SIG-M5 (cell line): ENCODE results near the gene GOLGA6A.
"Not testable (repeated sequence)": the region's sequence is repeated elsewhere in the genome, so short reads cannot be mapped to it uniquely, and the experiment has no call there.

Experiments
- DNase-seq: peaks from one replicate; lab custom pipeline; 2025; lab: John Stamatoyannopoulos, UW

GOLGA6A gene

DNA sequence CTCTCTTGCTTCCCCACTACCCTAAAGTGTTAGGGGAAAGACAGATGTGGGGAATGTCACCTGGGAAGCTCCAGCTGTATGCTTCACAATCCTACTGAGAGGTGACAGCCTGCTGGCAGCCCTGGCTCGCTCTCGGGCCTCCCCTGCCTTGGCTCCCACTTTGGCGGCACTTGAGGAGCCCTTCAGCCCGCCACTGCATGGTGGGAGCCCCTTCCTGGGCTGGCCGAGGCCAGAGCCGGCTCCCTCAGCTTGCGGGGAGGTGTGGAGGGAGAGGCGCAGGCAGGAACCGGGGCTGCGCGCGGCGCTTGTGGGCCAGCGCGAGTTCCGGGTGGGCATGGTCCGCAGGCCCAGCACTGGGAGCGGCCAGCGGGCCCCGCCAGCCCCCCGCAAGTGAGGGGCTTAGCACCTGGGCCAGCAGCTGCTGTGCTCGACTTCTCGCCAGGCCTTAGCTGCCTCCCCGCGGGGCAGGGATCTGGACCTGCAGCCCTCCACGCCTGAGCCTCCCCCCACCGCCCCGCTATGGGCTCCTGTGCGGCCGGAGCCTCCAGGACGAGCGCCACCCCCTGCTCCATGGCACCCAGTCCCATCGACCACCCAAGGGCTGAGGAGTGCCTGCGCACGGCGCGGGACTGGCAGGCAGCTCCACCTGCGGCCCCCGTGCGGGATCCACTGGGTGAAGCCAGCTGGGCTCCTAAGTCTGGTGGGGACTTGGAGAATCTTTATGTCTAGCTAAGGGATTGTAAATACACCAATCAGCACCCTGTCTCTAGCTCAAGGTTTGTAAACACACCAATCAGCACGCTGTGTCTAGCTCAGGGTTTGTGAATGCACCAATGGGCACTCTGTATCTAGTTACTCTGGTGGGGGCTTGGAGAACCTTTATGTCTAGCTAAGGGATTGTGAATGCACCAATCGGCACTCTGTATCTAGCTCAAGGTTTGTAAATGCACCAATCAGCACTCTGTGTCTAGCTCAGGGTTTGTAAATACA lies 29.8 kb downstream of the GOLGA6A start:
- not testable (repeated sequence) for DNase-seq

- DNase-seq: no peak
Observed at GRCh38 chr15:74050556-74051234, 31.7 kb downstream of the GOLGA6A start.

DNA sequence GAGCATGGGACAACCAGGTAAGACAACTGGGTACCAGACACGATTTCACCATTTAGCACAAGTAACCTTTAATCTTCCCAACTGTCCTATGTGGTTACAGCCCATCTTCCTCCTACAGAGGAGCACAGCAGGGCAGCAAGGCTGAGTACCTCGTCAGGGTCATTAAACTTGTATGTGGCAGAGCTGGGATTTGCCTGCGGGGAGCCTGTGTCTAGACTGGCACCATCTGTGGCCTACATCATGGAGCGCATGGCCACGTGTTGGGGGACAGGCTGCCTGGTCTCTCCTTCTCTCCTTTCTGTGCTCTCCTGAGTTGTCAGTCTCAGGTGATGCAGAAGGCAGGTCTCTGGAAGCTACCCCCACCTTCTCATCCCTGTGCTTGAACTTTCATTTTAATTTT lies 32.2 kb downstream of the GOLGA6A start:
- DNase-seq: no peak

- no peak for DNase-seq
Observed at GRCh38 chr15:74046275-74046674, 36.1 kb downstream of the GOLGA6A start.

- DNase-seq: no peak
Observed at GRCh38 chr15:74045636-74046274, 36.6 kb downstream of the GOLGA6A start.

- DNase-seq: no peak
Observed at GRCh38 chr15:74045184-74045583, 37.2 kb downstream of the GOLGA6A start.

- no peak for DNase-seq
Observed at GRCh38 chr15:74044267-74045110, 37.9 kb downstream of the GOLGA6A start.

DNA sequence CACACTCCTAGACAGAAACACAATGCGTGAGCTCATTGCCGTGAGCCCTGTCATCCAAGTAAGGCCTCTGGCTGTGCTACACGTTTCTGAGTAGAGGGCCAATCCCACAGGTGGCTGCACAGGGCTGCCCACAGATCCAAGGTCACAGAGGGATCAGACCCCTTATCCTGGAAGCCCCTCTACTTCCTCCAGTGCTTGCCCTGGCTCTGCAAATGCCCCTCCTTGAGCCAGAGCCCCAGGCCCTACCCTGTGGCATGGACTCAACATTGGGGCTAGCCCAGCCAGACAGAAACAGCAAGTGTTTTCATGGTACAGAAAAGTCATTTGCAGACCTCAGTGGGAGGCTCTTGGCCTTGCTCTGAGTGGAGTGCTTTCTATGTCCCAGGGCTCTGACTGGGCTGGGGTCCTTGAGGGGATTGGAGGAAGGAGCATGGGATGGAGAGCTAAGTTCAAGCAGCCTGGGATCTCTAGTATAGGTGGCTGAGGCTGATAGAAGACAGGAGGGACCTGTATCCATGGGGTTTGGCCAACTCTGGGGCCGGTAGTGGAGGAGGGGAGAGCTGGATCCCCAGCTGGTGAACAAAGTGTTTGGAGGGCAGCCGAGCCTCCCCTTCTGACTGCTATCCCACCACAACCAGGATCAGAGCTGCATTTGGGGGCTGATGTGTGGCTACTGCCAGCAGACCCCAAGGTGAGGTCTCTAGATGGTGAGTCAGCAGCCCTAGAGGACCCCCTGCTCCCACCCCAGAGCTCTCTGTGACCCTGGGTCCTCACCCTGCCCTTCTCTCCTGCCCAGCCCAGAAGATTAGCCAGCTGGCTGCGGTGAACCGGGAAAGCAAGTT lies 38.7 kb downstream of the GOLGA6A start:
- no peak for DNase-seq

- no peak for DNase-seq
Observed at GRCh38 chr15:74042603-74043424, 39.5 kb downstream of the GOLGA6A start.

GRCh38 chr15:74041777-74042435 lies 40.4 kb downstream of the GOLGA6A start:
- no peak for DNase-seq

GRCh38 chr15:74041311-74041756 lies 41.0 kb downstream of the GOLGA6A start:
- no peak for DNase-seq

DNA sequence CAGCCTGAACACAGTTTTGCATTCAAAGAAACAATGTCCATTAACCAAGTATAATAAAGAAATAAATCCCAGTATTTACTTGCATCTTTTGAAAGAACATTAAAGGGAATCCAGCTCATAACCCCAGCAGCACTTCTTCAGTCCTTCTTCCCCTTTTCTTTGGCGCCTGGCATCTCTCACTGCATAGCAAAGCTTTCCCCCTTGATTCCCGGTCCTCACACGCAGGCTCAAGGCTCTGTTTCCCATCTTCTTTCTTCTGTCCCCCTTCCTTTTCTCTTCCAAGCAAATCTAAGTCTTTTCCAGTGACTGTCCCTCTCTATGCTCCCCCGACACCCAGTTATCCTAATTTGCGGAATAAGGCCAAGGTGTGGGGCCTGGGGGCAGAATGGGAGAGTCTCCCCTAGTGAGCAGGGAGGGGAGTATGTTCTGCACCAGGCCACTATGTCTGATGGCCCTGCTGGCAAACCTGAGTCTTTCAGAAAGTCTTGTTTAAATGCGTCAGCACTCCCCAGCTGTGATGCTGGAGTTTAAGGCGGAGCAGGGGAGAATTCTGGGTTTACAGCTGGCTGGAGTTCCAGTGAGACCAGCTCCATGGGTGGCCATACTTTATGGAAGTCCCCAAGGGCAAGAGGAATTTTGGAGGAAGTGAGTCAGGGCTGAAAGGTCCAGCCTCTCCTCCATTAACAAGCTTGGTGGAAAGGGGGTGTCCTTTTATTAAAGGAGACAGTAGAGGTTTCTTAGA lies 42.1 kb downstream of the GOLGA6A start:
- no peak for DNase-seq

DNA sequence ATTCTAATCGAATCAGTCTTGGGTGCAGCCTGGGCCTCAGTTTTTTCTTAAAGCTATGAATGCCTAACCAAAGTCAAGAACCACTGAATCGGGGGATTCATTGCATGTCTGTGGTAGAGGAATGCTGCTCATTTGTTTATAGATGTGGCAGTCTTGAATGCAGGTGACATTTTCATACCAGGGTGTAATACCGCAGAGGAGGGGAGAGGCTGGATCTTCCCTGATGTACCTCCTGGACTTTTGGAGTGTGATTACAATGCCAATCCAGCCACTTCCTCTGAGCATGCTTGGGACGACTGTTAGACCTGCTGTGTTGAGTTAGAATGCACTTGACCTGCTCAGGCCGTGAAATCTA lies 42.7 kb downstream of the GOLGA6A start:
- DNase-seq: no peak

DNA sequence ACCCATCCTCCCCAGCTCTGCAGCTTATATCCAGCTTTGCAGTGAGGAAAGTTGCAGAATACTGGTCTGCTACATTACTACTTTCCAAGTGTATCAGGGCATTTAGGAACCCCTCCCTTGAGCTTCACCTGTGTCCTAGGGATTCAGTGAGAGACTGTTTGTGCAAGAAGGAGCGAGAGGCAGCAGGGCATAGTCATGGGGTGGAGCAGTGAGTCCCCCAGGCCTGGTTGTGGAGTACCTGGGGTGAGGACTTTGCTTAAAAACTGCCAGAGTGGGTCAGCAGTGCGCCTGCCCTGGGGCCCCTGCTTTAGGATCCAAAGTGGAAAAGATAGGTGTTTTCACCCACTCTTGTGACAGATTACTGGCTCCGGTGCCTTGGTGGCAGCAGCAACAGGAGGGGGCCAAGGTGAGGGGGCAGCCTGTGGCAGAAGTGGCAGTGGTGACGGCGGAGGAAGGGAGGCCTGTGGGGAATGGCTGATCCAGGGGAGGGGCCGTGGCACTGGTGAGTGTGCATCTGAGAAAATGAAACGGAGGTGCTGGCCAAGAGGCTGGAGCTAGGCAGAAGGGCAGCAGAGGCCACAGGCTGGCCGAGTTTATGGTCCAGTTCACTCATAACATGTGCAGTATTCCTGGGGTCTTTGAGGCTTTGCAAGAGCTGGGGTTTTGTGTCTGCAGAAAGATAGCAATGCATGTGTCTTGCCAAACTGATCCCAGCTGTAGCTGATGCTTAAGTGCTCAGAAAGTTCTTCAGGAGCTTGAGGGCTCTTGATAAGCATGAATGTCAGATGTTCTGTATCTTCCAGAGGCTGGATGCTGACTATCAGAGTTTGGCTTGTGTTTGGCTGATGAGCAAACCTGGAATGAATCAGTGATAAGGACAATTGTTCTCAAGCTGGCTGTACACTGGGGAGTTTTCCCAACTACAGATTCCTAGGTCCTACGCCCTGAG lies 43.4 kb downstream of the GOLGA6A start:
- DNase-seq: no peak

- no peak for DNase-seq
Observed at GRCh38 chr15:74037171-74038117, 44.9 kb downstream of the GOLGA6A start.
